GM21390 (cell line): ENCODE measurements around the gene USH1C.

ENCODE experiments used
- ATAC-seq: cut with Tn5 transposase; IDR thresholded peaks from one replicate; pipeline ENCODE4 v1.9.1; 2021; ENCODE audit not compliant: unreplicated experiment

The USH1C gene

GRCh38 chr11:17550450-17551346 is 6.5 kb upstream of the USH1C start:
- no peak for ATAC-seq

DNA sequence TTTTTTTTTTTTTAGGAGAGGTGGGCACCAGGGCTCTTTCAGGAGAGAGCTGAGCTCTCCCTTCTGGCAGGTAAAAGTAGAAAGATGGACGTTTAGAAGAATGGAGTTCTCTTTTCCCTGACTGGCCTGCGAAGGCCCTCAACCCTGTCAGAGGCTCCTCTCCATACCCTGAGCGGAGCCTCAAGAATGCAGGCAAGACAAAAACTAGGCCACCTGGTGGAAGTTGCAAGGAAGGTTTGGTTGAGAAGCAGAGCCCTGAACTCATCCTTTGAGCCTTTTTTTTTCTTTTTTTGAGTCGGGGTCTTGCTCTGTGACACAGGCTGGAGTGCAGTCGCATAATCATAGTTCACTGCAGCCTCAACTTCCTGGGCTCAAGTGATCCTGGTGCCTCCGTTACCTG is 4.2 kb upstream of the USH1C start:
- ATAC-seq, result no peak

DNA sequence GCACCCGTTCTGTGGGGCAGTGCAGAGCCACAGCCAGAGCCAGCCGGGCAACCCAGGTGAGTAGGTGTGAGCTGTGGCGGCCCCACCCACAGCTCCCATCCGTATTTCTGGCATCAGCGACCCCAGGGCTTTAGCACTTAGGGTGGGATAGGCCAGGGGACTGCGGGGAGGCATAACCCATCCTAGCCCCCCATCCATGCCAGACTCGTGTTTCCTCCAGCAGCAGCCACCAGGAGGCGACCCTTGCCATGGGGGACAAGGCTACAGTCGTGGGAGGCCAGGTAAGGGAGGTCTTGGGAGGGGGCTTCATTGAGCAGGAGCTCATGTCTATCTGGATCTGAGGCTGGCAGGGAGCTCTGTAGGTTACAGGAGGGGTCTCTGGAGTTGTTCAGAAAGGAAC is 3.7 kb upstream of the USH1C start:
- ATAC-seq, result no peak

- ATAC-seq, result no peak
Measured at GRCh38 chr11:17547051-17547577, 2.9 kb upstream of the USH1C start, which contains the start of gene OTOG. OTOG (plus strand) TSS chr11:17547259; CDS start chr11:17547373, 114 bp downstream.

- no peak for ATAC-seq
Measured at GRCh38 chr11:17546240-17546639, 2.0 kb upstream of the USH1C start.

- ATAC-seq, result no peak
Measured at GRCh38 chr11:17543574-17544180, 539 bp downstream of the USH1C start.

GRCh38 chr11:17543041-17543440 is 1.2 kb downstream of the USH1C start:
- no peak for ATAC-seq

GRCh38 chr11:17542249-17542648 is 2.0 kb downstream of the USH1C start:
- no peak for ATAC-seq

DNA sequence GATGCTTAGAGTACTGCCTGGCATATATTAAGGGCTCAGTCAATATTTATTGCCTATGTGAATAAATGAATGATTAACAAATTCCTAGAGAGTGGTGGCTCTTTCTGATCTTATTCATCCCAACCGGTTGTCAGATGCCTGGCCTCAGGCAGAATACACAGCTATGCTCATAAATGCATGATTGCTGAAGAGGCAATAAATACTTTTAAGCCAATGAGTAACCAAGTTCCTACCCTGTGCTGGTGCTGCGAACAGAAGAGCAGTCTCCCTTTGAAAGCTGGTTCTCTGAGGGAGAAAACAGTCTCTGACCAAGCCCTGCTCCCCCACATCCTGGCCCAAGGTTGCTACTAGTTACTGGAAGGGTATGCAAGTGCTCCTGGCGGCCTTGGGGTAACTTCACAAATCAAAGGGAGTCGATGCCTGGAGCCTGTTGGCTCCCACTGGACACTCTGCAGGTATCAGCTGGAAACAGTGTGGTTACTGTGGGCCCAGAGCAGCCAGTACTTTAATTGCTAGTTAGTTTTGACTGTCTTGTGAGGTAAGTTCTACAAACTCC is 2.8 kb downstream of the USH1C start:
- no peak for ATAC-seq

- ATAC-seq, result no peak
Measured at GRCh38 chr11:17540807-17541206, 3.4 kb downstream of the USH1C start.

- ATAC-seq, result no peak
Measured at GRCh38 chr11:17538731-17539130, 5.5 kb downstream of the USH1C start.

DNA sequence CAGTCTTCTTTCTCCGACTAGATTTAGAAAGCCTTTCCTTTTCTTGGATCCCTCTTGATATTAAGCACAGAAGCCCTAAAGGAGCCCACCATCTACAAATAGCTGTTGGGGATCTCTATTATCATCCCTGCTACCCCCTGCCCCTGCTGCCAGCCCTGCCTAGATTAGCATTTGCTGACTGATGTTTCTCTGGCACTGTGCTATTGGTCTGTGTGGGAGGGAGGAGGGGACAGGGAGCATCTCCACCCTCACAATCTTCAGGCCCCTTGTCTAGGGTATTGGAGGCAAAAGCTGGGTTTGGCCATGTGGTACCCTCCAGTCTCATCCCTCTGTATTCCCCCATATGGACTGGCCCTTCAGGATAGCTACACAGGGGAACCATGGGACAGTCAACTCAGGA is 6.2 kb downstream of the USH1C start:
- ATAC-seq, result no peak

- no peak for ATAC-seq
Measured at GRCh38 chr11:17537261-17537660, 7.0 kb downstream of the USH1C start.

GRCh38 chr11:17535488-17535887 is 8.7 kb downstream of the USH1C start:
- ATAC-seq, result no peak

GRCh38 chr11:17533778-17534415 is 10.3 kb downstream of the USH1C start:
- no peak for ATAC-seq

GRCh38 chr11:17533341-17533740 is 10.9 kb downstream of the USH1C start:
- no peak for ATAC-seq

- ATAC-seq, result no peak
Measured at GRCh38 chr11:17532784-17533183, 11.4 kb downstream of the USH1C start.

- no peak for ATAC-seq
Measured at GRCh38 chr11:17531636-17532113, 12.5 kb downstream of the USH1C start.

DNA sequence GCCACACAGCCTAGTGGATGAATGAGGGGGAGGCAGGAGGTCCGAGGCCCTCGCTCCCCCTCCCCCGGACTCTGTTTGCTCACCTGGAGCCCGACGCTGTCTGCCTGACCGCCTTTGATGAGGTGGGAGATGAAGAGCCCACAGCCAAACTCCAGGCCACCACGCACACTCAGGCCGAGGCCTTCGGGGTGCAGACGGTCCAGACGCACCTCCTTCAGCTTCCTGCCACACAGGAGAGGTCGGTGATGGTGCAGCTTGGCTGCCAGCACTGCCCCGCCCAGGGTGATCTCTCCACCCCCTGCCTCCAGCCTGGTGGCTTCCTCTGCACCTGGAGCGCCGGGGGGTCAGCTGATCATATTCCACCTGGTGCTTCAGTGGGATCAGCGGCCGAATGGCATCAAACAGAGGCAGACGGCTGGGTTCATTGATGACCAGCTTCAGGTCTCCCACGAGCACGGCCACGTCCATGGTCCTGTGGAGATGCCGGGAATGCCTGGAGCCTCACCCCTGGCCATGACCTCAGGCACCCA is 13.1 kb downstream of the USH1C start:
- ATAC-seq, result no peak

DNA sequence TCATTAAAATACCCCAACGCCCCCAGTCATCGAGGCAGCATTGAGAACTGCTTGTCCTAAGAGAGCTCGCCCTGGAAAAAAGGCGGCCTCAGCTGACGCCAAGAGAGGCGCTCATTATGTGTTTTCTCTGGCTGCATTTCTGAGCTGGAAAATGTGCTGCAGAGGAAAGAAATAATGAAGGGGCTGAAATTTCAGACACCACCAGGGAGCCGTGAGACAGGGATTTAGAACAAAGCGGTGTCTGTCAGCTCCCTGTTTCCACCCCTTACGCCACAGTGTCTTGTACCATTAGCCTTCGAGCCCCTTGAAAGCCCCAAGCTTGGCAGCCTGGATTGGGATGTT is 14.4 kb downstream of the USH1C start:
- no peak for ATAC-seq
